Measurements from ENCODE around the gene HLA-DRB5.
"Not testable (repeated sequence)": the region's sequence is repeated elsewhere in the genome, so short reads cannot be mapped to it uniquely, and the experiment has no call there.

The HLA-DRB5 gene

DNA sequence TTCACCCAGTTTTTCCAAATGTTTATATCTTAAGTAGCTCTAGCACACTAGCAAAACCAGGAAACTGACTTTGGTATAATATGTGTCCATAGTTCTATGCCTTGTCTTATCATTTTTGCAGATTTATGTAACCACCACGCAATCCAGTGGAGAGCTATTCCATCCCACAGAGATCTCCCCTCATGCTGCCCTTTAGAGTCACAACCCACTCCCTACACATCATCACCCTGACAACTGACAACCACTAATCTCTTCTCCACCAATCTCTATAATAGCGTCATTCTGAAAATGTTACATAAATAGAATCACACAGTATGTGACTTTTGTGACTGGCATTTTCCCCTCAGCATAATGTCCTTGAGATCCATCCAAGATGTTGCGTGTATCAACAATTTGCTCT is 29.1 kb downstream of the HLA-DRB5 start:
- DNase-seq (ENCODE audit: low read depth), result no peak

DNA sequence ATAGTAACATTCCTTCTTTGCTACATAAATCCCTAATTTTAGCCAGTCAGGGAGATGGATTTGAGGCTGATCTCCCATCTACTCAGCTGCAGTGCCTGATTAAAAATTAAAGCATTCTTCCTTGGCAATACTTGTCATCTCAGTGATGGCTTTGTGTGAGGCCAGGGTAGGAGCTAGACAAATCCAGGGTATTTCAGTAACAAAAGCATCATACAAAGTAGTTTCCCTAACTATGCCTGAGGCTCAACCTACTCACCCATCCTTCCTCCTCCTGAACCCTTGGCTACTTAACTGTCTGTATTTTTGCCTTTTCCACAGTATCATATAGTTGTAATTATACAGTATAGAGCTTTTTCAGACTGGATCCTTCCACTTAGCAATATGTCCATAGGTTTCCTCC is 37.7 kb downstream of the HLA-DRB5 start:
- DNase-seq (ENCODE audit: low read depth), result no peak

DNA sequence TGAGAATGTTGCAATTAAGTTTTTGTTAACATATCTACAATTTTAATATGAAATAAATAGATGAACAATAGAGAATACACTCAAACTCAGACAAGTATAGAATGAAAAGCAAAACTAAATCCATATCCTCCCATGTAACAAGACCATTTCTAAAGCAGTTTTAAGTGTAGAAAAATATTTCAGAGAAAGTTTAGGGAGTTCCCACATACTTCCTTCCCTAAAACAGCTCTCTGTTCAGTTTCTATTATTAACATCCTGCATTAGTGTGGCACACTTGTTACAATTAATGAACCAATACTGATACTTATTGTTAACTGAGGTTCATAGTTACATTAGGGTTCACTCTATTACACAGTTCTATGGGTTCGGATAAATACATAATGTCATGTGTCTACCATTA is 38.4 kb downstream of the HLA-DRB5 start:
- no peak for DNase-seq (ENCODE audit: low read depth)

DNA sequence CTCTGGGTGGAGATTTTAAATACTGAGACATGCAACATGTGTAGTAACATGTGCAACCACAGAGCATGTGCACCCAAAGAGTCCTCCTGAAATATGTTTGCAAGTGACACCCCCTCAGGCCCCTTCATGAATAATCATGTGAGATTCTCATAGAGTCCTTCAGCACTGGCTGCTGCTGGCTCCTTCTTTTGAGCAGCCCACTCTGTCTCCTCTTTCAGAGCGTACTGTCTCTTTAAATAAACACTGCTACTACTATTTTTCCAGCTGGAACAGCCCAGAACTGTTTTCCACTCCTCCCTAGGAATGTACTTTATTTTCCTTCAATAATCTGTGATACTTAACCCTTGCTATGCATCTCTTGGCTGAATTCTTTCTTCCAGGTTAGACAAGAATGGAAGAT is 42.0 kb downstream of the HLA-DRB5 start:
- no peak for DNase-seq (ENCODE audit: low read depth)

DNA sequence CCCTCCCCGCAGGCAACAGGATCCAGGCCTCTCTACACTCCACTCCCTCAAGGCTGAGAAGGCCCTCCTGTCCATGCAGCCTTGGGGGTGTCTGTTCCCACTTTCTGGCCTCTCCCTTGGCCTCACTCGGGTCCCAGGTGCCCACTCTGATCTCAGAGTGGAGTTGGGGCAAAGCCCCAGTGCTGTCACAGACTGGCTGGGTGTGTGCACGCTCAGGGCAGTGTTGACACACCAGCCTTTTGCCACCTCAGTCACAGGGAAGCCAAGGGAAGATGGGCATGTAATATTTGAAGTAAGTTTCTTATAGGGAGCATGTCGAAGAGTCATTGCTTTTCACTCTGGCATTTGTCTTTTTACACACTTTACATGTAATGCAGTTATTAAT is 45.5 kb downstream of the HLA-DRB5 start:
- no peak for DNase-seq (ENCODE audit: low read depth)

DNA sequence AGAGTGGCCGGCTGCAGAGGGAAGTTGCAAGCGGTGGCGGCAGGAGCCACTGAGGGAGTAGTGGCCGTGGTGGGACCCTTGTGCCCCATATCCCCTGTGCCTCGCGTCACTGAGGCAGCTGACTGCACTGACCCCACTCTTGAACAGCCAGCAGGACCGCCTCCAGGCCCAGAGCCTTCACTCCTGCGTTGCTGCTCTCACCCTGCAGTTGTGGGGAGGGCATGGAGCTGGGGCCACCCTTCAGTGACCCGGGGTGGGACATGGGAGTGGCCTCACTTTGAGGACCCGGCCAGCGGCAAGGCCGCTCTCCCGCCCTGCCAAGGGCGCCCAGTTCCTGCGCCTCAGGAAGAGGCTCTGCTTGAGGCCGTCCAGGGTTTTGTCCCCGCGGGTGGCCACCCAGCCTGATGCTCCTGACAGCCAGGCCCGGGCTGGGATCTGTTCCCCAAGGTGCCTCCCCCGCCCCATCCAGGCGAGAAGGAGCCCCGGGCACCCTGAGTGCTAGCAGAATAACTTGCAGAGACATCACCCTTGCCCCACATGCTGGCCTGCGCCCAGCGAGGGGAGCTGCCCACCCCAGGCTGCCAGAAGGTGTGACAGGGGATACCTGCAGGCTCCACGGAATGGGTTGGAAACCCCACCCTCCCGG is 46.0 kb downstream of the HLA-DRB5 start:
- DNase-seq (ENCODE audit: low read depth), result no peak

DNA sequence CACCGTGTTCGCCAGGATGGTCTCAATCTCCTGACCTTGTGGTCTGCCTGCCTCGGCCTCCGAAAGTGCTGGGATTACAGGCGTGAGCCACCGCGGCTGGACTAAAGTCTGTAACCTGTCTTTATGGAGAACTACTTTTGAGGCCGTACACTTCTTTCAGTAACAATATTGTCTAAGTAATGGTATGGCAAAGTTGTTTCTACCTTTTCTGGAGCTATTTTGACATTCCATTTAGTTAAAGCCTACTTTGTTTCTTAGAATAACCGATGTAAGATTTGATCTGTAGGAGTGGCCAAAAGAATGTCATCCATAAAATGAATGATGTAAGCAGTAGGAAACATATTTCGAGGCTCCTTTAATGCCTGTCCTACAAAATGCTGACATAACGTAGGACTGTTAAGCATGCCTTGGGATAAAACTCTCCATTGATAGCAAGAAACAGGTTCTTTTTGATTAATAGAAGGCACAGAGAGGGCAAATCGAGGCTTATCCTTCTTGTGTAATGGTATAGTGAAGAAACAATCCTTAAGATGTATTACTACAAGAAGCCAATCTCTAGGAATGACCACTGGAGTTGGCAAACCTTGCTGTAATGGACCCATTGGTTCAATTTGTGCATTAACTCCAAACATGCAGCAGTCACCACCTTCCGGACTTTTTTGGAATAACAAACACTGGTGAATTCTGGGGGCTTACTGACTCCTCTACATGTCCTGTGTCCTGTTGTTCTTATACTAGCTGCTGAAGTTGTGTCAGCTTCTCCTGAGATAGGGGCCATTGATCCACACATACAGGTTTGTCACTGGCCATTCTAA is 54.5 kb downstream of the HLA-DRB5 start:
- DNase-seq (ENCODE audit: low read depth), result no peak

DNA sequence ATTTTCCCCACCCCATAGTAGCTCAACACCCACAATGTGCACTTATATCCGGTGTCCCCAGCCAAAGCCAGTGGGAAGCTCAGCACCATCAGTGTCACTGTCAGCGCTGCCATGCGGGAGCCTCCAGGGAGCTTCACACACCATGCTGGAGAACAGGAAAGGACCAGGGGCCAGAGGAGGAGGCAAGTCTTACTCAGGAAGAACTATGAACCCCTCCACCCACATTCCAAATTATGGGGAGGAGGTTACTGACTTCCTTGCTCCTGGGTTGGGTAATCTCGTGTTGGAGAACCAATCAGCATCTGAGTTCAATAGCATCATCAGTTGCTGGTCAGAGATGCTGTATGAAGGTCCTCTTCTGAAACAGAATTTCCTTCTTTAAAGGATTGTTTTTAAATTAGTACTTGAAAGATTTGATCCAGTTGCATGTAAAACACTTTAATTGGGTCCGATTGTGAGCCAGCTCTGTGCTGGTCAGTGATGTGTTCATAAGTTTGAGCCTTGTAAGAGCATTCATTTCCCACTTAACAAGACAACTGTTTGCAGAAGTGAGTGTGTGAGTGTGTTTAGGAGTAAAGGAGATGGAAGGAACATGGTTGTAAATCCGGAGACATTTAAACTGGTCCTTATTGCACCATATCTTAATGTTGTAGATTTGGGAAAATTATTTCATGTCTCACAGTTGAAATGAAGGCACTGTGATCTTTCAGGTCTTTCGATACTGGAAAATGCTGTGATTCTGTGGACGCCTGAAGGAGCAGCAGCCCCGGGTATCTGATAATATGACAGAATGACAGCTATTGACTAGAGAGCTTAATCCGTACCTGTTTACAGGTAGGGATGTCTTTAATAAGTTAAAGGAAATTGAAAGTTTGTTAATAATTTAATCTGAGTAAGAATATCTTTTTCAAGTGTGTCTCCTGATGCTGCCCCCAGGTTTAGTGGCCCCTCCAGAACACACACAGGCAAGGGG is 56.4 kb downstream of the HLA-DRB5 start:
- not testable (repeated sequence) for DNase-seq (ENCODE audit: low read depth)

DNA sequence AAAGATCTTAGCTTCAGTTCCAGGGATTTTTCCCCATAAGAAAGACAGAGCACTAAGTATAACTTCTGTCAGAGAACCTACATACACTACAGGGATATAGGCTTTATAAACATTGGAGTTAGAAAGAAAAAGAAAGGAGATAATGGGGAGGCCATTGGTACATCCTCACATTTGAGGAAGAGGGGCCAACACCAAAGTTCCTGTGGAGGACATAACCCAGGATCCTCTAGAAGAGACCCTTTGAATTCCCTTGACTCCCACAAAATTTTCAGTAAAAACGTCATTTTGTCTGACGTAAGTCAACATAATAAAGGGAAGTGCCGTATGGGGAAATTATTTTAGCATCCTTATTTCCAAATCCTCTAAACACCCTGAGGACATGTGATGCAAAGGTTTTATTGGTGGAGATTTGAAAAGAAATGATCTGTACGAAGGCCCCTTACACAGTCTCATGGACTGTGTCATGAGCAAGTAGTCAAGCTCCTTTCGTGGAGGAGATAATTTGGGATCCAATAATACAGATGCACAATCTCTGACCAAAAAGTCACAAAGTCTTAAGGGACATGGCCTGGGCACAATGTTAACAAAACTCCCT is 57.2 kb downstream of the HLA-DRB5 start:
- no peak for DNase-seq (ENCODE audit: low read depth)

DNA sequence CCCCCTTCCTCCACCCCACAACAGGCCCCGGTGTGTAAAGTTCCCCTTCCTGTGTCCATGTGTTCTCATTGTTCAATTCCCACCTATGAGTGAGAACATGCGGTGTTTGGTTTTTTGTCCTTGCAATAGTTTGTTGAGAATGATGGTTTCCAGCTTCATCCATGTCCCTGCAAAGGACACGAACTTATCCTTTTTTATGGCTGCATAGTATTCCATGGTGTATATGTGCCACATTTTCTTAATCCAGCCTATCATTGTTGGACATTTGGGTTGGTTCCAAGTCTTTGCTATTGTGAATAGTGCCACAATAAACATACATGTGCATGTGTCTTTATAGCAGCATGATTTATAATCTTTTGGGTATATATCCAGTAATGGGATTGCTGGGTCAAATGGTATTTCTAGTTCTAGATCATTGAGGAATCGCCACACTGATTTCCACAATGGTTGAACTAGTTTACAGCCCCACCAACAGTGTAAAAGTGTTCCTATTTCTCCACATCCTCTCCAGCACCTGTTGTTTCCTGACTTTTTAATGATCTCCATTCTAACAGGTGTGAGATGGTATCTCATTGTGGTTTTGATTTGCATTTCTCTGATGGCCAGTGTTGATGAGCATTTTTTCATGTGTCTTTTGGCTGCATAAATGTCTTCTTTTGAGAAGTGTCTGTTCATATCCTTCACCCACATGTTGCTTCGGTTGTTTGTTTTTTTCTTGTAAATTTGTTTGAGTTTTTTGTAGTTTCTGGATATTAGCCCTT is 62.2 kb downstream of the HLA-DRB5 start:
- not testable (repeated sequence) for DNase-seq (ENCODE audit: low read depth)

Measured in stimulated activated CD8-positive, alpha-beta memory T cell treated with anti-CD3 and anti-CD28 coated beads, Interleukin-7, amount 100 ng/mL, for 24 hours (primary cell).